Measurements from ENCODE around the gene UNC119B.

UNC119B gene

DNA sequence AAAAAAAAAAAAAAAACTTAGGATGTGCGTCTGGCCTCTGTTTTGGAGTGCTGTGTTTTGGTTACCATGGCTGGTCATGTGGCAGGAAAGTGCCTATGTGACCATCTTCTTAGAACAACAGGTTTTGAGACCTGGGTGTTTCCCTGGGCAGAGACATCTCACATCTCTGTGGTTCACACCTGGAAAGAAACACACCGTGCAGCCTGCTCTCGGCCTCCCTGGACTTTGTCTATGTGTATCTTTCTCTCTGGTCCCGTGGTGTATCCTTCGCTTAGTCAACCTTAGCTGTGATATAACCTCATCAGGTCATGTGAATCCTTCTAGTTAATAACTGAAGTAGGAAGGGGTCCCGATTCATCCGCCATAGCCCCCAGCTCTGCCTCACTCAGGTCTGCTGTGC is 38.0 kb downstream of the UNC119B start:
- Histone ChIP-seq H3K4me2 (ENCODE audit: low read length) (no peak overlapping the region), H3K27ac (no peak overlapping the region), H3K79me2 (no peaks in the 10 kb centered on the region), H2AFZ (no peak overlapping the region), H3K4me3 (ENCODE audit: low read depth, low read length) (no peak overlapping the region), H3K27me3 (ENCODE audit: control insufficient read depth, insufficient read depth, low read length) (no peaks in the 10 kb centered on the region), H3K4me1 (no peaks in the 10 kb centered on the region), H3K9ac (no peak overlapping the region), H3K9me3 (ENCODE audit: control insufficient read depth, low read length) (no peaks in the 10 kb centered on the region), H3K36me3 (ENCODE audit: control insufficient read depth, insufficient read depth, low read length) (no peaks in the 10 kb centered on the region)
- TF ChIP-seq, protein P1, sequence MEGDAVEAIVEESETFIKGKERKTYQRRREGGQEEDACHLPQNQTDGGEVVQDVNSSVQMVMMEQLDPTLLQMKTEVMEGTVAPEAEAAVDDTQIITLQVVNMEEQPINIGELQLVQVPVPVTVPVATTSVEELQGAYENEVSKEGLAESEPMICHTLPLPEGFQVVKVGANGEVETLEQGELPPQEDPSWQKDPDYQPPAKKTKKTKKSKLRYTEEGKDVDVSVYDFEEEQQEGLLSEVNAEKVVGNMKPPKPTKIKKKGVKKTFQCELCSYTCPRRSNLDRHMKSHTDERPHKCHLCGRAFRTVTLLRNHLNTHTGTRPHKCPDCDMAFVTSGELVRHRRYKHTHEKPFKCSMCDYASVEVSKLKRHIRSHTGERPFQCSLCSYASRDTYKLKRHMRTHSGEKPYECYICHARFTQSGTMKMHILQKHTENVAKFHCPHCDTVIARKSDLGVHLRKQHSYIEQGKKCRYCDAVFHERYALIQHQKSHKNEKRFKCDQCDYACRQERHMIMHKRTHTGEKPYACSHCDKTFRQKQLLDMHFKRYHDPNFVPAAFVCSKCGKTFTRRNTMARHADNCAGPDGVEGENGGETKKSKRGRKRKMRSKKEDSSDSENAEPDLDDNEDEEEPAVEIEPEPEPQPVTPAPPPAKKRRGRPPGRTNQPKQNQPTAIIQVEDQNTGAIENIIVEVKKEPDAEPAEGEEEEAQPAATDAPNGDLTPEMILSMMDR (IDR thresholded peaks at IDR 0.05) = no peak

DNA sequence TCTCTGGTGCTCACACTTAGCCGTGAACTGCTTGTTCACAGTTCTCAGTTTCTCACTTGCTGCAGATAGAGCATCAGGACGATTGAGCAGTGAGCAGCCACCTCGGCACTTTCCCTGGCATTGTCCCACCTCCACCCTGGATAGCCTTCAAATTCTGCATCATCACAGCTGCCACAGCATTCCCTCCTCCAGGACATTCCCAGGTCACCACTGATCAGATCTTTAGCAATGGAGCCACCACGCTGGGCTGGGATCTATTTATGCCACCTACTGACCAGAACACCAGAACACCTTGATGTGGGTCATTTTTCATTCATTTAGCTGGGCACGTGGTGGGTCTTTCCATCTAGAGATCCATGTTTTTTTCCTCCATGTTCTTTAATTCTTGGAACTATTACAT is 39.0 kb downstream of the UNC119B start:
- H3K9ac ChIP-seq = no peak overlapping the region
- TF ChIP-seq, protein P1 (IDR thresholded peaks at IDR 0.05) = no peak
- H3K9me3 ChIP-seq (ENCODE audit: control insufficient read depth, low read length) = no peaks in the 10 kb centered on the region
- H3K36me3 ChIP-seq (ENCODE audit: control insufficient read depth, insufficient read depth, low read length) = no peaks in the 10 kb centered on the region
- no peaks in the 10 kb centered on the region for H3K4me1 ChIP-seq
- H3K4me3 ChIP-seq (ENCODE audit: low read depth, low read length) = no peak overlapping the region
- no peaks in the 10 kb centered on the region for H3K27me3 ChIP-seq (ENCODE audit: control insufficient read depth, insufficient read depth, low read length)
- no peak overlapping the region for H3K27ac ChIP-seq
- H3K79me2 ChIP-seq = no peaks in the 10 kb centered on the region
- H3K4me2 ChIP-seq (ENCODE audit: low read length) = no peak overlapping the region
- no peak overlapping the region for H2AFZ ChIP-seq

DNA sequence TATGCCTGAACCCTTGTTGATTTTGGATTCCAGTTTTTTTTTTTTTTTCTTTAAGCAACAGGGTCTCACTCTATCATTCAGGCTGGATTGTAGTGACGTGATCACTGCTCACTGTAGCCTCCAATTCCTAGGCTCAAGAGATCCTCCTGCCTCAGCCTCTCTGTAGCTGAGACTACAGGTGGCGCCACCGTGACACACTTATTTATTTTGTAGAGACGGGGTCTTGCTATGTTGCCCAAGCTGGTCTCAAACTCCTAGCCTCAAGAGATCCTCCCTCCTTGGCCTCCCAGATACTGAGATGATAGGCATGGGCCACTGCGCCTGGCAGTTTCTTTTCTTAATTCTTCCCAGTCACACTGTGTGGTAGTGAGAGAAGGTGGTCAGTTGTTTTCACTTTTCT is 40.5 kb downstream of the UNC119B start:
- Histone ChIP-seq H3K4me1 (no peaks in the 10 kb centered on the region), H3K4me3 (ENCODE audit: low read depth, low read length) (no peak overlapping the region), H3K4me2 (ENCODE audit: low read length) (no peak overlapping the region), H3K9me3 (ENCODE audit: control insufficient read depth, low read length) (no peaks in the 10 kb centered on the region), H3K36me3 (ENCODE audit: control insufficient read depth, insufficient read depth, low read length) (no peaks in the 10 kb centered on the region), H2AFZ (no peak overlapping the region), H3K79me2 (no peaks in the 10 kb centered on the region), H3K27ac (no peak overlapping the region), H3K27me3 (ENCODE audit: control insufficient read depth, insufficient read depth, low read length) (no peaks in the 10 kb centered on the region), H3K9ac (no peak overlapping the region)
- TF ChIP-seq, protein P1 (IDR thresholded peaks at IDR 0.05) = no peak

DNA sequence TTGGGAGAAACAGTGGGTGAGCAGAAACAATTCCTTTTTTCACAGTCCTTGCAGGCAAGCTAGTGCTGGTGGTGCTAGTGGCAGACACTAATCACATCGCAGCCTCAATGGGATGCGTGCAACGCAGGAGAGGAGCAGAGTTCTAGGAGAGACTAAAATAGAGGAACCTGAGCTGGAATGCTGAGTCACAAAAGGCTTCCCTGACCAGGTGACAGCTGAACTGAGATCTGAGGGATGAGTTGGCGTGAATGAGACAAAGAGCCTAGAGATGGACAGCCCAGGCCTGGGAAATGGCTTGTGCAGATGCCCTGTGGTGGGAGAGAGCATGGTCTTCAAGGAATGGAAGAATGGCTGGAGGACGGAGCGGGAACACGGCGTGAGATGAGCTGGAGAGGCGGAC is 41.1 kb downstream of the UNC119B start:
- Histone ChIP-seq H3K27ac (no peak overlapping the region), H3K9me3 (ENCODE audit: control insufficient read depth, low read length) (no peaks in the 10 kb centered on the region), H3K27me3 (ENCODE audit: control insufficient read depth, insufficient read depth, low read length) (no peaks in the 10 kb centered on the region), H3K79me2 (no peaks in the 10 kb centered on the region), H3K4me1 (no peaks in the 10 kb centered on the region), H3K9ac (no peak overlapping the region), H3K36me3 (ENCODE audit: control insufficient read depth, insufficient read depth, low read length) (no peaks in the 10 kb centered on the region), H3K4me3 (ENCODE audit: low read depth, low read length) (no peak overlapping the region), H2AFZ (no peak overlapping the region), H3K4me2 (ENCODE audit: low read length) (no peak overlapping the region)
- TF ChIP-seq, protein P1 (IDR thresholded peaks at IDR 0.05) = no peak

DNA sequence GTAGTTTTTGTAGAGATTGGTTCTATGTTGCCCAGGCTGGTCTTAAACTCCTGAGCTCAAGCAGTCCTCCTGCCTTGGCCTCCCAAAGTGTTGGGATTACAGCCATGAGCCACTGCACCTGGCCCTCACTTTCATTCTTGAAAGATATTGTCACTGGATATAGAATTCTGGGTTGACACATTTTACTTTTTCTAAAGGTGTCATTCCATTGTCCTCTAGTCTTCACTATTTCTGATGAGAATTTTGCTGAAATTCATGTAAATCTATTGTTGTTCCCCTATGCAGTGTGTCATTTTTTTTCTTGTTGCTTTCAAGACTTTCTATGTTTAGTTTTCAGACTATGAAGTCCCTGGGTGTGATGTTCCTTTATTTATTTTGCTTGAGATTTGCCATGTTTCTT is 44.5 kb downstream of the UNC119B start:
- Histone ChIP-seq H3K4me3 (ENCODE audit: low read depth, low read length) (no peak overlapping the region), H3K27me3 (ENCODE audit: control insufficient read depth, insufficient read depth, low read length) (no peaks in the 10 kb centered on the region), H3K9me3 (ENCODE audit: control insufficient read depth, low read length) (no peaks in the 10 kb centered on the region), H3K9ac (no peak overlapping the region), H3K4me2 (ENCODE audit: low read length) (no peak overlapping the region), H2AFZ (no peak overlapping the region), H3K27ac (no peak overlapping the region), H3K79me2 (no peaks in the 10 kb centered on the region), H3K4me1 (peaks cover 4% of the 10 kb centered on the region), H3K36me3 (ENCODE audit: control insufficient read depth, insufficient read depth, low read length) (no peaks in the 10 kb centered on the region)
- TF ChIP-seq, protein P1 (IDR thresholded peaks at IDR 0.05) = no peak
